HepG2 (cell line): ENCODE results near the gene ABCG5. TPM values are rescaled to one million over a fixed set of nuclear protein-coding genes. Genes with fewer than 3 reads are reported as not detected.
A peak's percentile ranks its signal among the peaks of the same experiment; 100 is the strongest.

Source experiments
- MEF2D ChIP-seq: sonication (generic); formaldehyde crosslinking; IDR thresholded peaks from 2 replicates; pipeline ENCODE4 v1.5.1; 2020; ENCODE audit warnings: mild to moderate bottlenecking, missing genetic modification reagents
- MYNN ChIP-seq: sonication (generic); formaldehyde crosslinking; IDR thresholded peaks from 2 replicates; pipeline ENCODE4 v1.4.0; 2020; ENCODE audit warnings: mild to moderate bottlenecking, low read depth, missing genetic modification reagents
- PAWR ChIP-seq: sonication (generic); formaldehyde crosslinking; IDR thresholded peaks from 2 replicates; pipeline ENCODE4 v1.4.0; 2020; ENCODE audit warnings: missing genetic modification reagents, mild to moderate bottlenecking, borderline replicate concordance
- PHF21A ChIP-seq: sonication (generic); formaldehyde crosslinking; IDR thresholded peaks from 2 replicates; pipeline ENCODE4 v1.5.0; 2020; ENCODE audit warnings: mild to moderate bottlenecking, missing genetic modification reagents
- POLR2A ChIP-seq, 2 experiments: IDR thresholded peaks; 2 replicates each; pipeline ENCODE4 v1.6.1; 2011; ENCODE audit warnings: low read depth in 2 of 2, low read length in 2 of 2, mild to moderate bottlenecking in 1 of 2, moderate library complexity in 1 of 2; ENCODE audit not compliant: insufficient read depth in 1 of 2
- REPIN1 ChIP-seq: sonication (generic); formaldehyde crosslinking; IDR thresholded peaks from 2 replicates; pipeline ENCODE4 v1.8.0; 2022; ENCODE audit warnings: missing genetic modification reagents, low read depth, mild to moderate bottlenecking, borderline replicate concordance
- REXO4 ChIP-seq: sonication (generic); formaldehyde crosslinking; IDR thresholded peaks from 2 replicates; pipeline ENCODE4 v1.8.0; 2022; ENCODE audit warnings: missing genetic modification reagents, mild to moderate bottlenecking, borderline replicate concordance
- U2AF1 ChIP-seq: fragments of 200-400 bp; formaldehyde crosslinking; optimal IDR thresholded peaks from 2 replicates; pipeline ENCODE3; 2017; ENCODE audit warnings: mild to moderate bottlenecking, low read depth, low read length
- ZNF234 ChIP-seq: sonication (generic); formaldehyde crosslinking; conservative IDR thresholded peaks from 2 replicates; pipeline ENCODE4 v1.5.1; 2020; ENCODE audit warnings: mild to moderate bottlenecking, missing genetic modification reagents
- ZNF484 ChIP-seq: sonication (generic); formaldehyde crosslinking; IDR thresholded peaks from 2 replicates; pipeline ENCODE4 v1.5.1; 2020; ENCODE audit warnings: mild to moderate bottlenecking, low read depth, missing genetic modification reagents, borderline replicate concordance
- ZNF501 ChIP-seq: sonication (generic); formaldehyde crosslinking; IDR thresholded peaks from 2 replicates; pipeline ENCODE4 v1.5.1; 2020; ENCODE audit warnings: mild to moderate bottlenecking, moderate library complexity, missing genetic modification reagents
- ZNF850 ChIP-seq: sonication (generic); formaldehyde crosslinking; conservative IDR thresholded peaks from 2 replicates; pipeline ENCODE4 v1.9.0; 2021; ENCODE audit warnings: mild to moderate bottlenecking, missing genetic modification reagents
- polyA plus RNA-seq, 8 experiments: library from polyadenylated mRNA; depleted of rRNA in 3 of 8; stranded (reverse) in 7 of 8; unstranded in 1 of 8; fragments of >200 nt; fragmentation: Illumina TruSeq in 4 of 8; extraction: Trizol in 4 of 8; gene quantifications; 2 replicates each; pipeline versions ENCODE4 v1.2.1 to v1.2.3, GENCODE V29; 2011 to 2016; ENCODE audit warnings: low read depth in 4 of 8, missing spikeins in 1 of 8, mixed read lengths in 1 of 8; ENCODE audit not compliant: insufficient read depth in 1 of 8
- total RNA-seq, 5 experiments: library from RNA; depleted of rRNA; stranded (reverse); fragments of >200 nt; fragmentation: Illumina TruSeq; extraction: Trizol; gene quantifications; 2 replicates each; pipeline ENCODE4 v1.2.3, GENCODE V29; 2016; ENCODE audit warnings: low read depth in 1 of 5
- TF ChIP-seq, protein P1 (sequence below): sonication (generic); formaldehyde crosslinking; IDR thresholded peaks from 2 replicates; pipeline ENCODE4 v1.9.0; 2021; ENCODE audit warnings: missing genetic modification reagents, mild to moderate bottlenecking, borderline replicate concordance
- TF ChIP-seq, protein P2 (sequence below): sonication (generic); formaldehyde crosslinking; IDR thresholded peaks from 2 replicates; pipeline ENCODE4 v1.4.0; 2020; ENCODE audit warnings: missing genetic modification reagents
- TF ChIP-seq, protein P3 (sequence below): sonication (generic); formaldehyde crosslinking; IDR thresholded peaks from 2 replicates; pipeline ENCODE4 v1.4.0; 2020; ENCODE audit warnings: mild to moderate bottlenecking, missing genetic modification reagents
- TF ChIP-seq, protein P4 (sequence below): conservative IDR thresholded peaks from 2 replicates; pipeline ENCODE4 v1.6.1; 2018; ENCODE audit warnings: missing genetic modification reagents
- TF ChIP-seq, protein P5 (sequence below): sonication (generic); formaldehyde crosslinking; IDR thresholded peaks from 2 replicates; pipeline ENCODE4 v1.4.0; 2020; ENCODE audit warnings: missing genetic modification reagents

ABCG5 gene
- total and polyA plus RNA-seq, 2 of the 13 experiments (the other 11 are each of a cell fraction or from before 2014, with no cell fraction given), result 15.1 to 39.0 TPM

DNA sequence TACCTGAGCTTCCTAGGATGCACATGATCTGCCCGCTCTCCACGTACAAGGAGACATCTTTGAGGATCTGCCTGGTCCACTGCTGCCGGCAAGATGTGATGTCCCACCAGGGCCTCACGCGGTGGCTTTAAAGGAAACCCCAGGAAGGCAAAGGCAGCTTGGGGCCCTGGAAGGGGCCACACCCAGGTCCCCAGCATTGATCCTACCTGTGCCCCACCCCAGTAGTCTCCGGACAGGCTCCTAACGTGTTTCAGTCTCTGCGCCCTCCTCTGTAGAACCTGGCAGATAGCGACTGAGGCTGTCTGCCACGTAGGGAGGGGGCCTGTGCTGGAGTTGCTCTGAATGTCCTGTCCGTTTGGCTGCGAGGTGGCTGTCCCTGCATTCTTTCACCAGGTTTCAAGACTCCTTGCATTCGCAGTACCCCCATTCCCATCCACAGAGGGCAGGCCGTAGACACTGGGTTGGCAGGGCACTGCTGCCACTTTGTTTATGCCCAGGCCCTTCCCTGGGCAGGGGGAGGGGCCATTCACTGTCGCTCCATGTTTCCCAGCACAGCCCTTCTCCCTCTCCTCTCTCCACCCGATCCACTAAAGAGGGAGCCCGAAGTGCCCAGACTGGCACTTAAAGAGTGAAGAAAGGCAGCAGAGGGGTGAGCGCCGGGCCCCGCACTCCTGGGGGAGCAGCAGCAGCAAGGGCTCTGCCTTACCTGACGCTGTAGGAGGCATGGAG lies 644 bp downstream of the ABCG5 start (continued):
- TF ChIP-seq, protein P1, sequence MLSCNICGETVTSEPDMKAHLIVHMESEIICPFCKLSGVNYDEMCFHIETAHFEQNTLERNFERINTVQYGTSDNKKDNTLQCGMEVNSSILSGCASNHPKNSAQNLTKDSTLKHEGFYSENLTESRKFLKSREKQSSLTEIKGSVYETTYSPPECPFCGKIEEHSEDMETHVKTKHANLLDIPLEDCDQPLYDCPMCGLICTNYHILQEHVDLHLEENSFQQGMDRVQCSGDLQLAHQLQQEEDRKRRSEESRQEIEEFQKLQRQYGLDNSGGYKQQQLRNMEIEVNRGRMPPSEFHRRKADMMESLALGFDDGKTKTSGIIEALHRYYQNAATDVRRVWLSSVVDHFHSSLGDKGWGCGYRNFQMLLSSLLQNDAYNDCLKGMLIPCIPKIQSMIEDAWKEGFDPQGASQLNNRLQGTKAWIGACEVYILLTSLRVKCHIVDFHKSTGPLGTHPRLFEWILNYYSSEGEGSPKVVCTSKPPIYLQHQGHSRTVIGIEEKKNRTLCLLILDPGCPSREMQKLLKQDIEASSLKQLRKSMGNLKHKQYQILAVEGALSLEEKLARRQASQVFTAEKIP (CRISPR knock-in tag), result no peak
- TF ChIP-seq, protein P2, sequence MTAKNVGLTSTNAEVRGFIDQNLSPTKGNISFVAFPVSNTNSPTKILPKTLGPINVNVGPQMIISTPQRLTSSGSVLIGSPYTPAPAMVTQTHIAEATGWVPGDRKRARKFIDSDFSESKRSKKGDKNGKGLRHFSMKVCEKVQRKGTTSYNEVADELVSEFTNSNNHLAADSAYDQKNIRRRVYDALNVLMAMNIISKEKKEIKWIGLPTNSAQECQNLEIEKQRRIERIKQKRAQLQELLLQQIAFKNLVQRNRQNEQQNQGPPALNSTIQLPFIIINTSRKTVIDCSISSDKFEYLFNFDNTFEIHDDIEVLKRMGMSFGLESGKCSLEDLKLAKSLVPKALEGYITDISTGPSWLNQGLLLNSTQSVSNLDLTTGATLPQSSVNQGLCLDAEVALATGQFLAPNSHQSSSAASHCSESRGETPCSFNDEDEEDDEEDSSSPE, result no peak
- TF ChIP-seq PAWR (CRISPR knock-in tag) (peak; percentile 73; the same call in 1 of the 2 replicates), ZNF850 (CRISPR knock-in tag) (0 out of 2 replicates have a peak, but pooled peaks have one; percentile 73), MEF2D (CRISPR knock-in tag) (peak; percentile 55; the same call in 1 of the 2 replicates), ZNF234 (CRISPR knock-in tag) (no peak), REPIN1 (CRISPR knock-in tag) (peak; percentile 8; the same call in 1 of the 2 replicates), MYNN (no peak), U2AF1 (no peak), PHF21A (CRISPR knock-in tag) (no peak), ZNF501 (CRISPR knock-in tag) (no peak), ZNF484 (CRISPR knock-in tag) (no peak), POLR2A (IDR thresholded peaks at IDR 0.05; ENCODE audit: insufficient read depth in 1 of 2, low read depth in 2 of 2, low read length in 2 of 2) (no peak), REXO4 (0 out of 2 replicates have a peak, but pooled peaks have one; percentile 13)
- TF ChIP-seq, protein P3, sequence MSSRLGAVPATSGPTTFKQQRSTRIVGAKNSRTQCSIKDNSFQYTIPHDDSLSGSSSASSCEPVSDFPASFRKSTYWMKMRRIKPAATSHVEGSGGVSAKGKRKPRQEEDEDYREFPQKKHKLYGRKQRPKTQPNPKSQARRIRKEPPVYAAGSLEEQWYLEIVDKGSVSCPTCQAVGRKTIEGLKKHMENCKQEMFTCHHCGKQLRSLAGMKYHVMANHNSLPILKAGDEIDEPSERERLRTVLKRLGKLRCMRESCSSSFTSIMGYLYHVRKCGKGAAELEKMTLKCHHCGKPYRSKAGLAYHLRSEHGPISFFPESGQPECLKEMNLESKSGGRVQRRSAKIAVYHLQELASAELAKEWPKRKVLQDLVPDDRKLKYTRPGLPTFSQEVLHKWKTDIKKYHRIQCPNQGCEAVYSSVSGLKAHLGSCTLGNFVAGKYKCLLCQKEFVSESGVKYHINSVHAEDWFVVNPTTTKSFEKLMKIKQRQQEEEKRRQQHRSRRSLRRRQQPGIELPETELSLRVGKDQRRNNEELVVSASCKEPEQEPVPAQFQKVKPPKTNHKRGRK (CRISPR knock-in tag), result no peak
- TF ChIP-seq, protein P4, sequence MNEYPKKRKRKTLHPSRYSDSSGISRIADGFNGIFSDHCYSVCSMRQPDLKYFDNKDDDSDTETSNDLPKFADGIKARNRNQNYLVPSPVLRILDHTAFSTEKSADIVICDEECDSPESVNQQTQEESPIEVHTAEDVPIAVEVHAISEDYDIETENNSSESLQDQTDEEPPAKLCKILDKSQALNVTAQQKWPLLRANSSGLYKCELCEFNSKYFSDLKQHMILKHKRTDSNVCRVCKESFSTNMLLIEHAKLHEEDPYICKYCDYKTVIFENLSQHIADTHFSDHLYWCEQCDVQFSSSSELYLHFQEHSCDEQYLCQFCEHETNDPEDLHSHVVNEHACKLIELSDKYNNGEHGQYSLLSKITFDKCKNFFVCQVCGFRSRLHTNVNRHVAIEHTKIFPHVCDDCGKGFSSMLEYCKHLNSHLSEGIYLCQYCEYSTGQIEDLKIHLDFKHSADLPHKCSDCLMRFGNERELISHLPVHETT, result 0 out of 2 replicates have a peak, but pooled peaks have one; percentile 52
- TF ChIP-seq, protein P5, sequence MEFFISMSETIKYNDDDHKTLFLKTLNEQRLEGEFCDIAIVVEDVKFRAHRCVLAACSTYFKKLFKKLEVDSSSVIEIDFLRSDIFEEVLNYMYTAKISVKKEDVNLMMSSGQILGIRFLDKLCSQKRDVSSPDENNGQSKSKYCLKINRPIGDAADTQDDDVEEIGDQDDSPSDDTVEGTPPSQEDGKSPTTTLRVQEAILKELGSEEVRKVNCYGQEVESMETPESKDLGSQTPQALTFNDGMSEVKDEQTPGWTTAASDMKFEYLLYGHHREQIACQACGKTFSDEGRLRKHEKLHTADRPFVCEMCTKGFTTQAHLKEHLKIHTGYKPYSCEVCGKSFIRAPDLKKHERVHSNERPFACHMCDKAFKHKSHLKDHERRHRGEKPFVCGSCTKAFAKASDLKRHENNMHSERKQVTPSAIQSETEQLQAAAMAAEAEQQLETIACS (CRISPR knock-in tag), result no peak
